GM21723 (cell line): ENCODE results near the gene PPP1R16B.
A peak's percentile ranks its signal among the peaks of the same experiment; 100 is the strongest.

Source experiments
- ATAC-seq: cut with Tn5 transposase; IDR thresholded peaks from one replicate; pipeline ENCODE4 v1.9.1; 2021; ENCODE audit warnings: mild to moderate bottlenecking, moderate library complexity; ENCODE audit not compliant: unreplicated experiment

PPP1R16B gene

DNA sequence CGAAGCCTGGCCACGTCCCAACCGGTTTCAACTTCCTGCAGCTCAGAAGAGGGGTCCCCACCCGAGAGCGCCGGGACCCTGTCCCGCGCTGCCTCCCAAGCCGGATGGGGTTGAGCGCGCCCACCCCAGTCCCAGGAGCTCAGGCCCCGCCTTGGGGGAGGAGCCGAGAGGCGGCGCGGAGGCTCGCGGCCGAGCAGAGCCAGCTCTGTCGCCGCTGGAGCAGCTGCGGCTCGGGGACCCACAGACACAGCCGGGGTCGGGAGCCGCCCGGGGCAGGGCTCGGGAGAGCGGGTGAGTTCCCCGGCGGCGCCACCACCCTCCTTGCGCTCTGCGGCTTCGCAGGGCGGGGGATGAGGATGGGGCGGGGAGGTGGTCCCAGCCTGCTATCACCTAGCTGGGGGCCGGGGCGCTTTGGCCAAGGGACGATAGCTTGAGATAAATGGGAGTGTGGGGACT, at the start of gene PPP1R16B:
Gene PPP1R16B, plus strand, starts transcription at position 196 of the 456 bp plus-strand sequence. CDS start 30,229 bp downstream, outside the sequence.
- ATAC-seq = peak; percentile 63

DNA sequence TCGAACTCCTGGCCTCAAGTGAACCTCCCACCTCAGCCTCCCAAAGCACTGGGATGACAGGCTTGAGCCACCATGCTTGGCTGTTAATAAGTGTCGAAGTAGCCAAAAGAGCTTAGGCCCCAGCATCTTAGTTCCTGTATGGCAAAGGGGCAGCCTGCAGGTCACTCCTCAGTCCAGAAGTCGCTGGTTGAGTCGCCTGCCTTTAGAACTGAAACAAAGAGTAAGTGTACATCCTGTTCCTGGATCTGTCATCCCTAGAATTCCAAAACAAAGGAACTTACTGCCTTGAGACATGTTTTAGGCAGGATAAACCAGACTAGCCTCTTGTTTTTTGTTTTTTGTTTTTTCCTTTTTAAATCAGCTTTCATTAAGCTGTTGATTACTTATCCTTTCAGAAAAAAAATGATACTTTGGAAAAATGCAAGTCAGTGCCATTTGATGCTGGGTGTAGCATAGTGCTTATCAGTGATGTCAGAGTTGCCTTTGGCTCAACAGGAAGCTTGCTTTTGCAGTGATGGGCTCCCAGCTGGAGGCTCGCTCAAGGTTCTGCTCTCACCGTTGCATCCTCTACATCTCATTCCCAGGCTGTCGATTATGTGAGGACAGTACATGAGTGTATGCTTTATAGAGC, 48.2 kb upstream of the PPP1R16B start:
- ATAC-seq = no peak

- no peak for ATAC-seq
Observed at GRCh38 chr20:38759106-38759505, 46.4 kb upstream of the PPP1R16B start.

GRCh38 chr20:38760978-38761377, 44.5 kb upstream of the PPP1R16B start:
- ATAC-seq = no peak

- ATAC-seq = no peak
Observed at GRCh38 chr20:38762174-38762573, 43.3 kb upstream of the PPP1R16B start.

GRCh38 chr20:38763616-38764015, 41.9 kb upstream of the PPP1R16B start:
- ATAC-seq = no peak

DNA sequence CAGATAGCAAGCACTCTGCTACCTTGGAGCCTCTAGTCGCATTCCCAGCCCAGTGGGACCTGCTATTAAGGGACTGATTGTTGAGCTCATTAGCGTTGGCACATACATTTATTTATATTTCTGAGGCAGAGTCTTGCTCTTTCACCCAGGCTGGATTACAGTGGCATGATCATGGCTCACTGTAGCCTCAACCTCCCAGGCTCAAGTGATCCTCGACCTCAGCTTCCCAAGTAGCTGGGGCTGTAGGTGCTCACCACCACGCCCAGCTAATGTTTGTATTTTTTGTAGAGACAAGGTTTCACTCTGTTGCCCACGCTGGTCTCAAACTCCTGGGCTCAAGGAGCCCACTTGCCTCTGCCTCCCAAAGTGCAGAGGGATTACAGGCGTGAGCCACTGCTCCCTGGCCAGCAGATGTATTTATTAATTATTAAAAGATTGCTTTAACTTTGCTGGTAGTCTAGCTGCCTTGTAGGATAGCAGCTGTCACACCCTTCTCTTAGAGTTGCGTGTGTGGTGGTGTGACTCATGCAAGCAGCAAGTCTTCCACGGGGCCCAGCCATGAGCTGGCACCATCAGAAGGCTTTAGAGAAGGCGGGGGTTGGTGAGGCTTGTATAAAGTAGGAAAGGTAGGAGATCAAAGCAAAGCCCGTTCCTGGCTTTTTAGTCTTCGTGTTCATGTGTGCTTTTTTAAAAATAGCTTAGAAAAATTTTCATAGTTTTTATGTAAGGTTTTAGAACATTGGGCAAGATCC, 40.8 kb upstream of the PPP1R16B start:
- ATAC-seq = no peak

- ATAC-seq = no peak
Observed at GRCh38 chr20:38766071-38766470, 39.4 kb upstream of the PPP1R16B start.

DNA sequence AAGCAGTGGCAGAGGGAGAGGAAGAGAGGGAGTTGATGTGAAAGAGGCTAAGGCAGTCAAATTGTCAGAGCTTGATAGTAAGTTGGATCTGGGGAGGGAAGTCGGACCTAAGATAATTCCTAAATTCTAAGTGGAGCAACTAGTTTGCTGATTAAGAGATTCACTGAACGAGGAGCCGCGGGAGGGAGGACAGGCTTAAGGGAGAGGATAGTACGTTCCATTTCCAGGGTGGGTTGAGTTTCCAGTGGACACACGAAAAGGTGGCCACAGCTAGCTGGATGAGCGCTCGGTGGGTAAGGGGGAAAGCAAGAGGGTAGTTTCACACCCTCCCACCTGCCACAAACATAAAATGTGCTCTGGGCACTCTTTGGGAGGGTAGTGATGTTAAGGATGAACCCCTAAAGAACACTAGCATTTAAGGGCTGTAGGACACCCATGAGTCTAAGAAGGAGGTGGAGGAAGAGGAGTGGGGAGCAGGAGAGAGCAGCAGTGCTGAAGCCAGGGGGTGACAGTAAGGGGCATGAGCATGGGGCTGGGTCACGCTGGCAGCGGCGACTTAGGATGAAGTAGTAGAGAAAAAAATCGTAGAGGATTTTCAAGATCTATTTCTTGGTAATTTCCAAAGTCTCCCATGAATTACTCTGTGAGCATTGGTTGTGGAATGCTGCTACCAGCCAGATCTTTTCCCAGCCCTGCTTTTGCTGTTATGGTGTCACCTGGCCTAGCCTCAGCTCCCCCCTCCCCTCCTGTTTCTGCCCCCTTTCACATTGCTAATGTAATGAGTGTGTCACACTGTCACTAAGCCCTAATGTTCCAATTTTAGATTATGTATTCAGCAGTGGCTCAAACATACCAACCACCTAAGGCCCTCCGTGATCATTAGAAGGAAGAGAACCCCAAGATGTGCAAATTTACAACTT, 35.9 kb upstream of the PPP1R16B start:
- no peak for ATAC-seq

GRCh38 chr20:38770546-38770945, 35.0 kb upstream of the PPP1R16B start:
- no peak for ATAC-seq

GRCh38 chr20:38770970-38771369, 34.5 kb upstream of the PPP1R16B start:
- ATAC-seq = no peak

- ATAC-seq = no peak
Observed at GRCh38 chr20:38771621-38772020, 33.9 kb upstream of the PPP1R16B start.

DNA sequence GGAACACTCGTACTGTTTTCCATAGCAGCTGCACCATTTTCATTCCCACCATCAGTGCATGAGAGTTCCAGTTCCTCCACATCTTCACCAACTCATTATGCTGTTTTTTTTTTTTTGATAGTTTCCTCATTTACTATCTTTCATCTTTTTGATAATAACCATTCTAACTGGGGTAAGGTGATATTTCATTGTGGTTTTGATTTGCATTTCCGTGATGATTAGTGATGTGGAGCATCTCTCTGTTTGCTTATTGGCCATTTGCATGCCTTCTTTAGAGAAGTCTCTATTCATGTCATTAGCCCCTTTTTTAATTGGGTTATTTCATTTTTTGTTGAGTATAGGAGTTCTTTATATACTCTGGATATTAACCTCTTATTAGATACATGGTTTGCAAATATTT, 31.3 kb upstream of the PPP1R16B start:
- ATAC-seq = no peak

- ATAC-seq = no peak
Observed at GRCh38 chr20:38776363-38776762, 29.1 kb upstream of the PPP1R16B start.

GRCh38 chr20:38779247-38780097, 26.0 kb upstream of the PPP1R16B start:
- ATAC-seq = no peak

- ATAC-seq = no peak
Observed at GRCh38 chr20:38782275-38782674, 23.2 kb upstream of the PPP1R16B start.

DNA sequence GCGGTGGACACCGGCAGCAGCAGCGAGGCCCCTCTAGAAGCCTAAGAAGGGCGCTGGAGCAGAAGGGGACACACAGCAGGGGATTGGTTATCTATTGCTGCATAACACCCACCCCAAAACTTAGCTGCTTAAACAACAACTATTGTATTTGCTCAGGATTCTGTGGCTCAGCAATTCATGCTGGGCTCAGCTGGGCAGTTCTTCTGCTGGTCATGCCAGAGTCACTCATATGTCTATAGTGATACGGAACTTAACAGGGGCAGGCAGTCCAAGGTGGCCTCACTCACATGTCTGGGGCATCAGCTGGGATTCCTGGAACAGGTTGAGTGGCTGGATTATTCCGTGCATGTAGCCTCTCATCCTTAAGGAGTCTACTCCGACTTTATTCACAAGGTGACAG, 17.6 kb upstream of the PPP1R16B start:
- no peak for ATAC-seq

DNA sequence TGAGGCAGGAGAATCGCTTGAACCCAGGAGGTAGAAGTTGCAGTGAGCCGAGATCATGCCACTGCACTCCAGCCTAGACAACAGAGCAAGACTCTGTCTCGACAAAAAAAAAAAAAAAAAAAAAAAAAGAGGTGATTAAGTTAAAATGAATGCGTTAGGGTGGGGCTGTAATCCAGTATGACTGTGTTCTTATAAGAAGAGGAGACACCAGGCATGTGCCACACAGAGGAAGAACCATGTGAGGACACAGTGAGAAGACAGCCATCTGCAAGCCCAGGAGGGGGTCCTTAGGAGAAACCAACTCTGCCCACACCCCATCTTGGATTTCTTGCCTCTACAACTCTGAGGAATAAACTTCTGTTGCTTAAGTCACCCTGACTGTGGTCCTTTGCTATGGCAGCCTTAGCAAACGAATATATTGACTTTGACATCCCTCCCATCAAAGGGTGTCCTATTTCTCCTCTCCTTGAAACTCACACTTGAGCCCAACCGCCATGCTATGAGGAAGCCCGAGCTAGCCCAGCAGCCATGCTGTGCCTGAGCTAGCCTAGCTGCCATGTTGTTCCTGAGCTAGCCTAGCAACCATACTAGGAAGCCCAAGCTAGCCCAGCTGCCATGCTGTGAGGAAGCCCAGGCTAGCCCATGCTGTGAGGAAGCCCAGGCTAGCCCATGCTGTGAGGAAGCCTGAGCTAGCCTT, 15.8 kb upstream of the PPP1R16B start:
- no peak for ATAC-seq

- no peak for ATAC-seq
Observed at GRCh38 chr20:38790200-38791053, 15.1 kb upstream of the PPP1R16B start.
